ENCODE results near the gene TSHZ2.

DNA sequence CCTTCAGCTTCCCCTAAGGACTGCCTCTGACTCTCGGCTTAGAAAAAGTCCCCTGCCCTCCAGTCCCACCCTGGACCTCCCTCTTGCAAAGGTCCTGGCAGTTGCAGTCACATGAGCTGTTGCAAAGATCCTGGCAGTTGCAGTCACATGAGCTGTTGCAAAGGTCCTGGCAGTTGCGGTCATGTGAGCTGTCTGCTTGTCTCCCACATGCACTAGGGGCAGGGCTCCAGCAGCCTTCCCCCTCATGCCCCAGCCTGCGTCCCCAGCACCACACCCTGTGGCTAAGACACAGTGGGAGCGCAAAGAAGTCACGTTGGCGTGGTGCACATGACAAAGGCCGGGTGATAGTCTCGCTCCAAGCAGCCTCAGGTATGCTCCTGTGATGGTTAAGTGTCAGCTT lies 538.5 kb downstream of the TSHZ2 start:
- TF ChIP-seq, protein P1, sequence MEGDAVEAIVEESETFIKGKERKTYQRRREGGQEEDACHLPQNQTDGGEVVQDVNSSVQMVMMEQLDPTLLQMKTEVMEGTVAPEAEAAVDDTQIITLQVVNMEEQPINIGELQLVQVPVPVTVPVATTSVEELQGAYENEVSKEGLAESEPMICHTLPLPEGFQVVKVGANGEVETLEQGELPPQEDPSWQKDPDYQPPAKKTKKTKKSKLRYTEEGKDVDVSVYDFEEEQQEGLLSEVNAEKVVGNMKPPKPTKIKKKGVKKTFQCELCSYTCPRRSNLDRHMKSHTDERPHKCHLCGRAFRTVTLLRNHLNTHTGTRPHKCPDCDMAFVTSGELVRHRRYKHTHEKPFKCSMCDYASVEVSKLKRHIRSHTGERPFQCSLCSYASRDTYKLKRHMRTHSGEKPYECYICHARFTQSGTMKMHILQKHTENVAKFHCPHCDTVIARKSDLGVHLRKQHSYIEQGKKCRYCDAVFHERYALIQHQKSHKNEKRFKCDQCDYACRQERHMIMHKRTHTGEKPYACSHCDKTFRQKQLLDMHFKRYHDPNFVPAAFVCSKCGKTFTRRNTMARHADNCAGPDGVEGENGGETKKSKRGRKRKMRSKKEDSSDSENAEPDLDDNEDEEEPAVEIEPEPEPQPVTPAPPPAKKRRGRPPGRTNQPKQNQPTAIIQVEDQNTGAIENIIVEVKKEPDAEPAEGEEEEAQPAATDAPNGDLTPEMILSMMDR (IDR thresholded peaks at IDR 0.05) = no peak
- no peak for TF ChIP-seq ZFX (IDR thresholded peaks at IDR 0.05; ENCODE audit: borderline replicate concordance)
